ENCODE data around the gene WFDC13.
"Not testable (repeated sequence)": the region's sequence is repeated elsewhere in the genome, so short reads cannot be mapped to it uniquely, and the experiment has no call there.

Gene WFDC13

DNA sequence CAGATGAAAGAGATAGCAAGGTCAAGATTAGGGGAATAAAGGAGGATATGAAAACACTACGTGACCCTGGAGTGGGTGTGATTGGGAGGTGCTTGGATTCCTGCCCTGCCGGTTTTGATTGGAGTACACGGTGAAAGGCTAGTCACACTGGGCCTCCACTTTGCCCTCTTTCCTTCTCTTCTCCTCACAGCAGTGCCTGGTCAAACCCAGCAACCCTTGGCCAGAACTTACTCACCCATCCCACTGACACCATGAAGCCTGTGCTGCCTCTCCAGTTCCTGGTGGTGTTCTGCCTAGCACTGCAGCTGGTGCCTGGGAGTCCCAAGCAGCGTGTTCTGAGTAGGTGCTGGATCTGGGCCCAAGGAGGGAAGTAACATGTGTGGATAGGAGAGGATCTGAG lies at the start of gene WFDC13:
Gene WFDC13, plus strand, starts transcription at position 166 of the 400 bp plus-strand sequence. Its CDS starts 86 bp downstream, at position 252.
- peaks cover 19% of the 10 kb centered on the region for H3K4me1 ChIP-seq (ENCODE audit: low read depth, poor library complexity, severe bottlenecking)
- no peak within 1 kb of the TSS for H3K4me3 ChIP-seq (IDR thresholded peaks at IDR 0.05; ENCODE audit: insufficient read depth, low read depth, low read length)
- H3K27ac ChIP-seq = no peak within 1 kb of the TSS
- H3K9ac ChIP-seq = no peak within 1 kb of the TSS
- no peaks in the 10 kb centered on the region for H3K27me3 ChIP-seq (ENCODE audit: insufficient read depth, low read depth)
- no peak for TF ChIP-seq CTCF (conservative IDR thresholded peaks at IDR 0.05; ENCODE audit: low read depth, low read length)
- H4K20me1 ChIP-seq (ENCODE audit: insufficient read depth) = no peaks in the 10 kb centered on the region
- no peak within 1 kb of the TSS for H2AFZ ChIP-seq (ENCODE audit: low read depth)
- H3K79me2 ChIP-seq (ENCODE audit: insufficient read depth, low read depth) = no peaks in the 10 kb centered on the region
- H3K4me2 ChIP-seq = no peak within 1 kb of the TSS
- no peaks in the 10 kb centered on the region for H3K36me3 ChIP-seq (ENCODE audit: insufficient read depth)

DNA sequence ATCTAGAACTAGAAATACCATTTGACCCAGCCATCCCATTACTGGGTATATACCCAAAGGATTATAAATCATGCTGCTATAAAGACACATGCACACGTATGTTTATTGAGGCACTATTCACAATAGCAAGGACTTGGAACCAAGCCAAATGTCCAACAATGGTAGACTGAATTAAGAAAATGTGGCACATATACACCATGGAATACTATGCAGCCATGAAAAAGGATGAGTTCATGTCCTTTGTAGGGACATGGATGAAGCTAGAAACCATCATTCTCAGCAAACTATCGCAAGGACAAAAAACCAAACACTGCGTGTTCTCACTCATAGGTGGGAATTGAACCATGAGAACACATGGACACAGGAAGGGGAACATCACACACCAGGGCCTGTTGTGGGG lies 44.8 kb upstream of the WFDC13 start:
- H3K36me3 ChIP-seq (ENCODE audit: insufficient read depth); H3K4me1 ChIP-seq (ENCODE audit: low read depth, poor library complexity, severe bottlenecking); H3K27ac ChIP-seq; H3K9ac ChIP-seq; H3K4me2 ChIP-seq; H2AFZ ChIP-seq (ENCODE audit: low read depth); H3K79me2 ChIP-seq (ENCODE audit: insufficient read depth, low read depth); H4K20me1 ChIP-seq (ENCODE audit: insufficient read depth); H3K27me3 ChIP-seq (ENCODE audit: insufficient read depth, low read depth); H3K4me3 ChIP-seq (IDR thresholded peaks at IDR 0.05; ENCODE audit: insufficient read depth, low read depth, low read length): not testable (repeated sequence)

GRCh38 chr20:45670139-45670538 lies 31.7 kb upstream of the WFDC13 start, which contains the start of gene WFDC11:
WFDC11 (minus strand) TSS chr20:45670239; CDS start chr20:45650600, 19,639 bp downstream.
- Histone ChIP-seq H3K36me3 (ENCODE audit: insufficient read depth) (no peaks in the 10 kb centered on the region), H3K9ac (no peak within 1 kb of the TSS), H3K27me3 (ENCODE audit: insufficient read depth, low read depth) (no peaks in the 10 kb centered on the region), H4K20me1 (ENCODE audit: insufficient read depth) (no peaks in the 10 kb centered on the region), H3K4me1 (ENCODE audit: low read depth, poor library complexity, severe bottlenecking) (no peaks in the 10 kb centered on the region), H3K79me2 (ENCODE audit: insufficient read depth, low read depth) (no peaks in the 10 kb centered on the region), H3K4me2 (no peak within 1 kb of the TSS), H2AFZ (ENCODE audit: low read depth) (no peak within 1 kb of the TSS), H3K27ac (no peak within 1 kb of the TSS), H3K4me3 (IDR thresholded peaks at IDR 0.05; ENCODE audit: insufficient read depth, low read depth, low read length) (no peak within 1 kb of the TSS)
- TF ChIP-seq CTCF (conservative IDR thresholded peaks at IDR 0.05; ENCODE audit: low read depth, low read length) = no peak

DNA sequence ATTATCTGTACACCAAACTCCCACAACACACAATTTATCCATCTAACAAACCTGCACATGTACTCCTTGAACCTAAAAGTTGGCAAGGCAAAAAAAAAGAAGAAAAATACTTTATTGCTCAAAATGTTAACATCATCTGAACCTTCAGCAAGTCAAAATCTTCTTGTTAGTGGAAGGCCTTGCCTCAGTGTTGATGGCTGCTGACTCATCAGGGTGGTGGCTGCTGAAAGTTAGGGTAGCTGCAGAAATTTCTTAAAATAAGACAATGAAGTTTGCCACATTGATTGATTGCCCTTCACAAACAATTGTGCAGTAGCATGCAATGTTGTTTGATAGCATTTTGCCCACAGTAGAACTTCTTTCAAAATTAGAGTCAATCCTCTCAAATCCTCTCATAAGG lies 29.1 kb upstream of the WFDC13 start:
- Histone ChIP-seq H3K4me2 (no peak overlapping the region), H3K9ac (no peak overlapping the region), H3K4me3 (IDR thresholded peaks at IDR 0.05; ENCODE audit: insufficient read depth, low read depth, low read length) (no peak overlapping the region), H3K79me2 (ENCODE audit: insufficient read depth, low read depth) (no peaks in the 10 kb centered on the region), H4K20me1 (ENCODE audit: insufficient read depth) (no peaks in the 10 kb centered on the region), H3K27ac (no peak overlapping the region), H3K36me3 (ENCODE audit: insufficient read depth) (no peaks in the 10 kb centered on the region), H3K27me3 (ENCODE audit: insufficient read depth, low read depth) (no peaks in the 10 kb centered on the region), H2AFZ (ENCODE audit: low read depth) (no peak overlapping the region), H3K4me1 (ENCODE audit: low read depth, poor library complexity, severe bottlenecking) (no peaks in the 10 kb centered on the region)
- TF ChIP-seq CTCF (conservative IDR thresholded peaks at IDR 0.05; ENCODE audit: low read depth, low read length) = no peak

- H3K36me3 ChIP-seq (ENCODE audit: insufficient read depth) = no peaks in the 10 kb centered on the region
- H2AFZ ChIP-seq (ENCODE audit: low read depth) = no peak overlapping the region
- no peaks in the 10 kb centered on the region for H3K79me2 ChIP-seq (ENCODE audit: insufficient read depth, low read depth)
- no peak overlapping the region for H3K9ac ChIP-seq
- H3K27me3 ChIP-seq (ENCODE audit: insufficient read depth, low read depth) = no peaks in the 10 kb centered on the region
- no peaks in the 10 kb centered on the region for H4K20me1 ChIP-seq (ENCODE audit: insufficient read depth)
- H3K4me3 ChIP-seq (IDR thresholded peaks at IDR 0.05; ENCODE audit: insufficient read depth, low read depth, low read length) = no peak overlapping the region
- no peaks in the 10 kb centered on the region for H3K4me1 ChIP-seq (ENCODE audit: low read depth, poor library complexity, severe bottlenecking)
- H3K27ac ChIP-seq = no peak overlapping the region
- TF ChIP-seq CTCF (conservative IDR thresholded peaks at IDR 0.05; ENCODE audit: low read depth, low read length) = no peak
- no peak overlapping the region for H3K4me2 ChIP-seq
These were observed 22.2 kb upstream of the WFDC13 start for GRCh38 chr20:45679650-45680049.

All from KMS-11 (cell line).